Uterus (tissue), 4 donors: ENCODE measurements around the gene ANXA10. TPM values are rescaled to one million over a fixed set of nuclear protein-coding genes. Genes with fewer than 3 reads are reported as not detected.
"Not testable (repeated sequence)": the region's sequence is repeated elsewhere in the genome, so short reads cannot be mapped to it uniquely, and the experiment has no call there.

Experiments used
- DNase-seq, 2 donors: peaks; one replicate each; pipeline ENCODE4 v3.0.0-alpha.2; 2019 to 2020
- H3K27ac ChIP-seq, 2 donors: fragments of 200-600 bp; sonication (generic); 1 replicate in 1 of 2; 2 replicates in 1 of 2; pipeline ENCODE4 v1.5.1; 2016 to 2018
- H3K27me3 ChIP-seq, 2 donors: fragments of 200-600 bp; sonication (generic); one replicate each; pipeline ENCODE4 v1.5.1; 2018 to 2019; ENCODE audit warnings: control low read depth in 1 of 2
- H3K36me3 ChIP-seq, 2 donors: fragments of 200-600 bp; sonication (generic); one replicate each; pipeline ENCODE4 v1.5.1; 2019; ENCODE audit warnings: control low read depth in 1 of 2
- H3K4me1 ChIP-seq, 2 donors: fragments of 200-600 bp; sonication (generic); one replicate each; pipeline ENCODE4 v1.5.1; 2018 to 2019; ENCODE audit warnings: control low read depth in 1 of 2
- H3K4me3 ChIP-seq, 2 donors: fragments of 200-600 bp; sonication (generic); 1 replicate in 1 of 2; 2 replicates in 1 of 2; pipeline ENCODE4 v1.5.1; 2018 to 2019; ENCODE audit warnings: mild to moderate bottlenecking in 1 of 2
- H3K9me3 ChIP-seq, 2 donors: fragments of 200-600 bp; sonication (generic); one replicate each; pipeline ENCODE4 v1.5.1; 2019; ENCODE audit warnings: control low read depth in 1 of 2
- CTCF ChIP-seq, 4 experiments: fragments of 200-600 bp in 2 of 4; fragments of 450-650 bp in 2 of 4; sonication (generic) in 2 of 4; IDR thresholded peaks; one replicate each; pipeline ENCODE4 v1.5.1; 2016 to 2019; ENCODE audit warnings: antibody characterized with exemption in 4 of 4, mild to moderate bottlenecking in 2 of 4, moderate library complexity in 1 of 4
- POLR2A ChIP-seq, 2 donors: fragments of 450-650 bp; IDR thresholded peaks; one replicate each; pipeline ENCODE4 v1.6.1; 2016; ENCODE audit warnings: antibody characterized with exemption in 2 of 2, mild to moderate bottlenecking in 1 of 2, moderate library complexity in 1 of 2
- intact Hi-C: fragments of 100-400 bp; cut with DNase I; formaldehyde crosslinking; loops from one replicate; pipeline ENCODE4 v1.15.1; 2023; ENCODE audit warnings: low total_unique reads
- total RNA-seq, 4 donors: library from RNA; depleted of rRNA in 3 of 4; stranded (reverse); fragments of >200 nt in 3 of 4; gene quantifications; one replicate each; pipeline versions ENCODE4 v1.1.0 to v1.2.4, GENCODE V29; 2014 to 2023
- donor health status: DM: yes; HTN: yes; CAD: no.

ANXA10 gene
- total RNA-seq, 4 donors from 2014 or later, result not detected

GRCh38 chr4:168203233-168203911 is 111.0 kb downstream of the ANXA10 start:
- H3K9me3 ChIP-seq, result peaks cover 0 to 10% of the 10 kb centered on the region in 2 donors
- no peak overlapping the region for H3K4me3 ChIP-seq
- no peaks in the 10 kb centered on the region for H3K36me3 ChIP-seq
- H3K27ac ChIP-seq, result no peak overlapping the region
- no peaks in the 10 kb centered on the region for H3K27me3 ChIP-seq
- TF ChIP-seq CTCF (IDR thresholded peaks at IDR 0.05) (no peak), POLR2A (IDR thresholded peaks at IDR 0.05) (no peak)
- no peak for DNase-seq
- no peaks in the 10 kb centered on the region for H3K4me1 ChIP-seq
- intact Hi-C loops, result no loop called here

- intact Hi-C loops, result no loop called here
- Histone ChIP-seq H3K4me3 (no peak overlapping the region), H3K27ac (no peak overlapping the region), H3K27me3 (no peaks in the 10 kb centered on the region), H3K4me1 (no peaks in the 10 kb centered on the region), H3K9me3 (no peaks in the 10 kb centered on the region), H3K36me3 (no peaks in the 10 kb centered on the region)
- no peak for TF ChIP-seq CTCF (IDR thresholded peaks at IDR 0.05)
- no peak for TF ChIP-seq POLR2A (IDR thresholded peaks at IDR 0.05)
- DNase-seq, result no peak
Observed at GRCh38 chr4:168208957-168209614, 116.7 kb downstream of the ANXA10 start.

- intact Hi-C loops, result no loop called here
- Histone ChIP-seq H3K27me3 (no peaks in the 10 kb centered on the region), H3K4me3 (no peak overlapping the region), H3K9me3 (no peaks in the 10 kb centered on the region), H3K4me1 (no peaks in the 10 kb centered on the region), H3K27ac (no peak overlapping the region), H3K36me3 (no peaks in the 10 kb centered on the region)
- DNase-seq, result no peak
- no peak for TF ChIP-seq CTCF (IDR thresholded peaks at IDR 0.05)
- no peak for TF ChIP-seq POLR2A (IDR thresholded peaks at IDR 0.05)
Observed at GRCh38 chr4:168212656-168213055, 120.3 kb downstream of the ANXA10 start.

GRCh38 chr4:168213511-168213910 is 121.2 kb downstream of the ANXA10 start:
- H3K4me3 ChIP-seq, H3K36me3 ChIP-seq, H3K4me1 ChIP-seq, intact Hi-C loops, H3K27me3 ChIP-seq, H3K27ac ChIP-seq, H3K9me3 ChIP-seq, DNase-seq: not testable (repeated sequence)

GRCh38 chr4:168218645-168219044 is 126.3 kb downstream of the ANXA10 start:
- Histone ChIP-seq H3K27ac (no peak overlapping the region), H3K4me3 (no peak overlapping the region), H3K4me1 (no peaks in the 10 kb centered on the region), H3K9me3 (no peaks in the 10 kb centered on the region), H3K27me3 (no peaks in the 10 kb centered on the region), H3K36me3 (no peaks in the 10 kb centered on the region)
- no peak for DNase-seq
- no peak for TF ChIP-seq CTCF (IDR thresholded peaks at IDR 0.05)
- no peak for TF ChIP-seq POLR2A (IDR thresholded peaks at IDR 0.05)
- intact Hi-C loops, result no loop called here
